ENCODE results near the gene NRXN3. TPM values are rescaled to one million over a fixed set of nuclear protein-coding genes. Genes with fewer than 3 reads are reported as not detected.

NRXN3 gene
- 0.70 to 1.3 TPM (median 1.1 TPM) in 5 replicates for total RNA-seq (2022; extraction: Qiagen RNA extraction)

GRCh38 chr14:78170203-78170602 lies at the start of gene NRXN3:
TSS of gene NRXN3 (plus strand) at chr14:78170373. CDS start at chr14:78243094, 72,721 bp downstream.

Measured in A549 treated with dexamethasone at 1 μM for 4 hours (cell line).